Mucosa of descending colon (tissue), 3 donors: Measurements from ENCODE around the gene CLEC10A. TPM values are rescaled to one million over a fixed set of nuclear protein-coding genes. Genes with fewer than 3 reads are reported as not detected.
"Not testable (repeated sequence)": the region's sequence is repeated elsewhere in the genome, so short reads cannot be mapped to it uniquely, and the experiment has no call there.

Experiments
- ATAC-seq: fragments of 200-7000 bp; cut with Tn5 transposase; one replicate; pipeline ENCODE4 v1.9.1; 2020; ENCODE audit warnings: mild to moderate bottlenecking, moderate library complexity
- DNase-seq, 3 donors: peaks; one replicate each; pipeline ENCODE4 v3.0.0-alpha.2; 2020
- H3K36me3 ChIP-seq: fragments of 200-600 bp; one replicate; pipeline ENCODE4 v1.8.0; 2021; ENCODE audit warnings: low read depth, mild to moderate bottlenecking
- H3K4me1 ChIP-seq: fragments of 200-600 bp; one replicate; pipeline ENCODE4 v1.8.0; 2021; ENCODE audit warnings: low read depth, mild to moderate bottlenecking
- H3K4me3 ChIP-seq: fragments of 200-600 bp; one replicate; pipeline ENCODE4 v1.8.0; 2021; ENCODE audit warnings: mild to moderate bottlenecking
- H3K9me3 ChIP-seq: fragments of 200-600 bp; one replicate; pipeline ENCODE4 v1.8.0; 2021; ENCODE audit warnings: mild to moderate bottlenecking
- CTCF ChIP-seq: fragments of 200-600 bp; IDR thresholded peaks from one replicate; pipeline ENCODE4 v1.8.0; 2022; ENCODE audit warnings: antibody characterized with exemption, mild to moderate bottlenecking
- intact Hi-C, 2 donors: fragments of 100-400 bp; cut with DNase I in 1 of 2; cut with micrococcal nuclease in 1 of 2; formaldehyde crosslinking; loops; one replicate each; pipeline versions ENCODE4 v1.11.0 to v1.11.1; 2022; cut with DNase I, micrococcal nuclease
- long read RNA-seq, 2 donors: library from polyadenylated mRNA; unstranded; transcript quantifications; one replicate each; pipeline ENCODE4 v2.0.0, GENCODE V29; 2019 to 2021
- total RNA-seq, 3 donors: library from RNA; stranded (reverse); fragmentation: NEBNext Ultra II Directional in 2 of 3; extraction: Animal tissue kit (Norgen Biotek cat#: 25700) in 2 of 3; gene quantifications; one replicate each; pipeline versions ENCODE4 v1.2.1 to v1.2.4, GENCODE V29; 2021 to 2023
- donor health status: DM: no; HTN: no; CAD: no; lungs with moderate emphysema.
- donor health status: DM: no; HTN: no; CAD: no.
- donor health status: DM: no; HTN: yes; CAD: no.

CLEC10A gene, protein sequence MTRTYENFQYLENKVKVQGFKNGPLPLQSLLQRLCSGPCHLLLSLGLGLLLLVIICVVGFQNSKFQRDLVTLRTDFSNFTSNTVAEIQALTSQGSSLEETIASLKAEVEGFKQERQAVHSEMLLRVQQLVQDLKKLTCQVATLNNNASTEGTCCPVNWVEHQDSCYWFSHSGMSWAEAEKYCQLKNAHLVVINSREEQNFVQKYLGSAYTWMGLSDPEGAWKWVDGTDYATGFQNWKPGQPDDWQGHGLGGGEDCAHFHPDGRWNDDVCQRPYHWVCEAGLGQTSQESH
- total RNA-seq = 10 to 100 TPM in 1 of 3 donors, 1 to 10 TPM in 2; 3.1 to 15.1 (median 8.9) TPM
- long read RNA-seq, donor 1, transcript CLEC10A-202 (9 exons, 1,646 nt) = major isoform, 5 of 15 reads
- long read RNA-seq, donor 1, partial matches to known transcripts = 2 of 15 reads
- long read RNA-seq, donor 1, other reads (novel, unspliced or antisense) = 3 of 15 reads
- long read RNA-seq, donor 2, partial matches to known transcripts = 1 of 5 reads
- long read RNA-seq, donor 2, other reads (novel, unspliced or antisense) = 1 of 5 reads

- TF ChIP-seq CTCF = no peak
- peak; percentile 32 for ATAC-seq
- Histone ChIP-seq H3K4me1 (no peaks in the 10 kb centered on the region), H3K36me3 (no peaks in the 10 kb centered on the region), H3K4me3 (no peak within 1 kb of the TSS), H3K9me3 (no peaks in the 10 kb centered on the region)
- peak in 1 of 3 donors; percentile 8 for DNase-seq
- intact Hi-C loops = no loop called here
Measured at GRCh38 chr17:7079581-7080455, at the start of gene CLEC10A. Gene CLEC10A (minus strand): TSS chr17:7080251. CDS start chr17:7078812, 1,439 bp downstream.

DNA sequence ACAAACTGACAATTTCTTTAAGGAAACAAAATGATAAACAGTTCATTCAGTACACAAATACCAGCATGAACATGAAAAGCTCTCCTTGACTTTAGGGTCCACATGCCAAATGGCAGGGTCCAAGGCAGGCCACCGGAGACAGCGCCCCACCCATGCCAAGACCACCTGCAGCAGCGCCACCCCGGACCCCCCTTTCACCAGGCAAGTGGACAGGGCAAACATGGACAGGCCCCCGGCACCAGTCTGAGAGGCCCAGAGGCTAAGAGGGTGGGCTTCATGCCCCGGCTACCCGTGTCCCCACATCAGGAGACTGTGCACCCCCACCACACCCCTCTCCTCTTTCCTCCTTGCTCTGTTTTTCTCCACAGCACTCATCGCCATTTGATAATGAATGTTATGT, 49.3 kb upstream of the CLEC10A start:
- intact Hi-C loops = no loop called here
- no peaks in the 10 kb centered on the region for H3K4me1 ChIP-seq
- TF ChIP-seq CTCF = no peak

GRCh38 chr17:7128160-7128559, 48.1 kb upstream of the CLEC10A start:
- DNase-seq = no peak
- intact Hi-C loops = no loop called here
- Histone ChIP-seq H3K9me3 (no peaks in the 10 kb centered on the region), H3K4me1 (no peaks in the 10 kb centered on the region), H3K4me3 (no peak overlapping the region), H3K36me3 (no peaks in the 10 kb centered on the region)
- ATAC-seq = no peak
- no peak for TF ChIP-seq CTCF

More for the DNA sequence above, 49.3 kb upstream of the CLEC10A start:
- no peaks in the 10 kb centered on the region for H3K36me3 ChIP-seq
- no peak overlapping the region for H3K4me3 ChIP-seq
- no peak for ATAC-seq
- DNase-seq = no peak
- no peaks in the 10 kb centered on the region for H3K9me3 ChIP-seq

DNA sequence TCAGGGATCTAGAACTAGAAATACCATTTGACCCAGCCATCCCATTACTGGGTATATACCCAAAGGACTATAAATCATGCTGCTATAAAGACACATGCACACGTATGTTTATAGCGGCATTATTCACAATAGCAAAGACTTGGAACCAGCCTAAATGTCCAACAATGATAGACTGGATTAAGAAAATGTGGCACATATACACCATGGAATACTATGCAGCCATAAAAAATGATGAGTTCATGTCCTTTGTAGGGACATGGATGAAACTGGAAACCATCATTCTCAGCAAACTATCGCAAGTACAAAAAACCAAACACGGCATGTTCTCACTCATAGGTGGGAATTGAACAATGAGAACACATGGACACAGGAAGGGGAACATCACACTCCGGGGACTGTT, 47.5 kb upstream of the CLEC10A start:
- H3K9me3 ChIP-seq, ATAC-seq, intact Hi-C loops, H3K36me3 ChIP-seq, H3K4me1 ChIP-seq, DNase-seq, H3K4me3 ChIP-seq: not testable (repeated sequence)

DNA sequence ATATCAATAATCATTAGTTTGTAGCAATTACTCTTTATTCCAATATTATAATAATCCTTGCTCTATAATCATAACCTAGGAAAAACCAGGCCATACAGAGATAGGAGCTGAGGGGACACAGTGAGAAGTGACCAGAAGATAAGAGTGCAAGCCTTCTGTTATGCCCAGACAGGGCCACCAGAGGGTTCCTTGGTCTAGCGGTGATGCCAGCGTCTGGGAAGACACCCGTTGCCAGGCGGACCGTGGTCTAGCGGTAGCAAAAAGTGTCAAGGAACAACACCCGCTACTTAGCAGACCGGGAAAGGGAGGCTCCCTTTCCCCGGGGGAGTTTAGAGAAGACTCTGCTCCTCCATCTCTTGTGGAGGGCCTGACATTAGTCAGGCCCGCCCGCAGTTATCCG, 46.3 kb upstream of the CLEC10A start:
- H3K4me3 ChIP-seq, H3K4me1 ChIP-seq, H3K36me3 ChIP-seq, H3K9me3 ChIP-seq, intact Hi-C loops, ATAC-seq, DNase-seq: not testable (repeated sequence)

- no peak for TF ChIP-seq CTCF
- no peak for DNase-seq
- Histone ChIP-seq H3K4me3 (no peak overlapping the region), H3K4me1 (no peaks in the 10 kb centered on the region), H3K9me3 (no peaks in the 10 kb centered on the region), H3K36me3 (no peaks in the 10 kb centered on the region)
- no peak for ATAC-seq
- intact Hi-C loops = no loop called here
Measured at GRCh38 chr17:7124923-7125322, 44.9 kb upstream of the CLEC10A start.
